ENCODE data around the gene HPF1.
"Not testable (repeated sequence)": the region's sequence is repeated elsewhere in the genome, so short reads cannot be mapped to it uniquely, and the experiment has no call there.

HPF1 gene

GRCh38 chr4:169795585-169795984, 37.8 kb upstream of the HPF1 start:
- no peaks in the 10 kb centered on the region for H3K27me3 ChIP-seq (replicated peaks; ENCODE audit: control insufficient read depth, insufficient read depth, low read length)
- DNase-seq (ENCODE audit: extremely low read depth, insufficient read length) = no peak
- H3K36me3 ChIP-seq (ENCODE audit: control insufficient read depth, insufficient read depth, low read length) = no peaks in the 10 kb centered on the region
- no peak for TF ChIP-seq CTCF (IDR thresholded peaks at IDR 0.05; ENCODE audit: insufficient read depth, low read length, poor library complexity, severe bottlenecking)
- H3K4me3 ChIP-seq (replicated peaks; ENCODE audit: low read depth, low read length) = no peak overlapping the region

- no peak overlapping the region for H3K4me3 ChIP-seq (replicated peaks; ENCODE audit: low read depth, low read length)
- no peak for DNase-seq (ENCODE audit: extremely low read depth, insufficient read length)
- TF ChIP-seq CTCF (IDR thresholded peaks at IDR 0.05; ENCODE audit: insufficient read depth, low read length, poor library complexity, severe bottlenecking) = peak; percentile 19
- H3K27me3 ChIP-seq (replicated peaks; ENCODE audit: control insufficient read depth, insufficient read depth, low read length) = no peaks in the 10 kb centered on the region
- no peaks in the 10 kb centered on the region for H3K36me3 ChIP-seq (ENCODE audit: control insufficient read depth, insufficient read depth, low read length)
Measured at GRCh38 chr4:169791527-169792156, 33.9 kb upstream of the HPF1 start.

- TF ChIP-seq CTCF (IDR thresholded peaks at IDR 0.05; ENCODE audit: insufficient read depth, low read length, poor library complexity, severe bottlenecking) = no peak
- no peak overlapping the region for H3K4me3 ChIP-seq (replicated peaks; ENCODE audit: low read depth, low read length)
- no peaks in the 10 kb centered on the region for H3K36me3 ChIP-seq (ENCODE audit: control insufficient read depth, insufficient read depth, low read length)
- DNase-seq (ENCODE audit: extremely low read depth, insufficient read length) = no peak
- no peaks in the 10 kb centered on the region for H3K27me3 ChIP-seq (replicated peaks; ENCODE audit: control insufficient read depth, insufficient read depth, low read length)
Measured at GRCh38 chr4:169791062-169791461, 33.3 kb upstream of the HPF1 start.

- no peaks in the 10 kb centered on the region for H3K27me3 ChIP-seq (replicated peaks; ENCODE audit: control insufficient read depth, insufficient read depth, low read length)
Measured at GRCh38 chr4:169774466-169775445, 17.0 kb upstream of the HPF1 start.

GRCh38 chr4:169773889-169774288, 16.1 kb upstream of the HPF1 start:
- no peaks in the 10 kb centered on the region for H3K27me3 ChIP-seq (replicated peaks; ENCODE audit: control insufficient read depth, insufficient read depth, low read length)
- no peak overlapping the region for H3K4me3 ChIP-seq (replicated peaks; ENCODE audit: low read depth, low read length)
- no peaks in the 10 kb centered on the region for H3K36me3 ChIP-seq (ENCODE audit: control insufficient read depth, insufficient read depth, low read length)
- TF ChIP-seq CTCF (IDR thresholded peaks at IDR 0.05; ENCODE audit: insufficient read depth, low read length, poor library complexity, severe bottlenecking) = no peak
- DNase-seq (ENCODE audit: extremely low read depth, insufficient read length) = no peak

More at GRCh38 chr4:169774466-169775445, 17.0 kb upstream of the HPF1 start:
- H3K36me3 ChIP-seq (ENCODE audit: control insufficient read depth, insufficient read depth, low read length) = no peaks in the 10 kb centered on the region
- peak; percentile 35 for DNase-seq (ENCODE audit: extremely low read depth, insufficient read length)
- no peak for TF ChIP-seq CTCF (IDR thresholded peaks at IDR 0.05; ENCODE audit: insufficient read depth, low read length, poor library complexity, severe bottlenecking)
- no peak overlapping the region for H3K4me3 ChIP-seq (replicated peaks; ENCODE audit: low read depth, low read length)

GRCh38 chr4:169771556-169772080, 13.9 kb upstream of the HPF1 start:
- H3K4me3 ChIP-seq (replicated peaks; ENCODE audit: low read depth, low read length); DNase-seq (ENCODE audit: extremely low read depth, insufficient read length); H3K36me3 ChIP-seq (ENCODE audit: control insufficient read depth, insufficient read depth, low read length); H3K27me3 ChIP-seq (replicated peaks; ENCODE audit: control insufficient read depth, insufficient read depth, low read length): not testable (repeated sequence)

Data from GM06990 (cell line).